Lung (tissue), 12 donors: ENCODE data around the gene ZNF576. TPM values are rescaled to one million over a fixed set of nuclear protein-coding genes. Genes with fewer than 3 reads are reported as not detected.

Experiments used
- ATAC-seq: fragments of 200-7000 bp; cut with Tn5 transposase; one replicate; pipeline ENCODE4 v1.9.1; 2020; ENCODE audit warnings: moderate number of reproducible peaks; ENCODE audit not compliant: insufficient read depth, low FRiP score
- DNase-seq, 3 donors: peaks; one replicate each; pipeline ENCODE4 v3.0.0-alpha.2; 2013 to 2017
- H3K27ac ChIP-seq, 2 donors: one replicate each; pipeline ENCODE4 v1.5.1; 2013; ENCODE audit warnings: mild to moderate bottlenecking in 2 of 2, moderate library complexity in 2 of 2, control low read depth in 1 of 2, inconsistent platforms in 1 of 2, low read depth in 1 of 2, low read length in 1 of 2
- H3K27me3 ChIP-seq, 3 donors: one replicate each; pipeline ENCODE4 v1.5.1; 2013; ENCODE audit warnings: low read length in 2 of 3; ENCODE audit not compliant: control insufficient read depth in 3 of 3, insufficient read depth in 3 of 3
- H3K36me3 ChIP-seq, 4 donors: one replicate each; pipeline ENCODE4 v1.5.1; 2013; ENCODE audit warnings: low read length in 4 of 4, mild to moderate bottlenecking in 1 of 4, moderate library complexity in 1 of 4; ENCODE audit not compliant: control insufficient read depth in 4 of 4, insufficient read depth in 4 of 4
- H3K4me1 ChIP-seq, 5 donors: one replicate each; pipeline ENCODE4 v1.5.1; 2013; ENCODE audit warnings: low read length in 5 of 5, mild to moderate bottlenecking in 2 of 5, moderate library complexity in 1 of 5; ENCODE audit not compliant: control insufficient read depth in 5 of 5, insufficient read depth in 5 of 5
- H3K4me3 ChIP-seq: one replicate; pipeline ENCODE4 v1.5.1; 2013; ENCODE audit warnings: mild to moderate bottlenecking, control low read depth, moderate library complexity
- H3K9ac ChIP-seq, 2 donors: one replicate each; pipeline ENCODE4 v1.5.1; 2013; ENCODE audit warnings: low read length in 2 of 2, control low read depth in 1 of 2; ENCODE audit not compliant: insufficient read depth in 1 of 2
- H3K9me3 ChIP-seq, 4 donors: one replicate each; pipeline ENCODE4 v1.5.1; 2013; ENCODE audit warnings: low read length in 3 of 4, mild to moderate bottlenecking in 1 of 4, moderate library complexity in 1 of 4; ENCODE audit not compliant: control insufficient read depth in 4 of 4, insufficient read depth in 3 of 4
- CTCF ChIP-seq: IDR thresholded peaks from 2 replicates; pipeline ENCODE4 v1.5.1; 2012; ENCODE audit warnings: mild to moderate bottlenecking; ENCODE audit errors: control extremely low read depth, extremely low read depth
- WGBS, 2 donors: extraction: QIAGEN DNeasy Blood & Tissue Kit; methylation state at CpG; one replicate each; pipeline ENCODE4 v1.1.7; 2013; 5-methylcytosine and 5-hydroxymethylcytosine counted together
- polyA plus RNA-seq, 2 donors: library from polyadenylated mRNA; stranded (reverse); fragments of 200-250 nt; gene quantifications; one replicate each; pipeline ENCODE4 v1.2.1, GENCODE V29; 2013
- total RNA-seq, 2 donors: library from RNA; depleted of rRNA in 1 of 2; stranded (reverse); fragments of >200 nt in 1 of 2; gene quantifications; one replicate each; pipeline ENCODE4 v1.2.1, GENCODE V29; 2014 to 2021
- donor health status: control.
- donor health status: control.
- donor health status: Bipolar disorder and iron deficiency.
- donor health status: healthy.
- donor health status: DM: yes; HTN: yes; CAD: no.

ZNF576 gene
- total and polyA plus RNA-seq, 4 donors, result 5.8 to 17.2 (median 12.3) TPM

- Histone ChIP-seq H3K4me3 (peak overlapping the region; percentile 75), H3K9me3 (no peaks in the 10 kb centered on the region), H3K27me3 (no peaks in the 10 kb centered on the region), H3K4me1 (peaks cover 3 to 17% (median 6%) of the 10 kb centered on the region in 5 donors), H3K27ac (peak overlapping the region; percentile 56 to 93), H3K9ac (peak overlapping the region; percentile 91 to 100), H3K36me3 (peaks cover 0 to 3% (median 1%) of the 10 kb centered on the region in 4 donors)
- 25 to 38% methylated on average over 12 of the region's 12 CpGs for WGBS, 2 donors
- no peak for ATAC-seq
- DNase-seq, result no peak
- TF ChIP-seq CTCF, result no peak
Observed at GRCh38 chr19:43574424-43575155, 21.8 kb upstream of the ZNF576 start.

- H3K4me3 ChIP-seq, result peak within 1 kb of the TSS; percentile 75
- ATAC-seq (peak; percentile 97), DNase-seq (peak; percentile 99 to 100 (median 100))
- 0% methylated on average over 46 to 51 of the region's 51 CpGs for WGBS, 2 donors
- no peaks in the 10 kb centered on the region for H3K27me3 ChIP-seq
- TF ChIP-seq CTCF, result no peak
- H3K4me1 ChIP-seq, result peaks cover 3 to 22% (median 6%) of the 10 kb centered on the region in 5 donors
- H3K27ac ChIP-seq, result peak within 1 kb of the TSS; percentile 56 to 93
- peaks cover 0 to 2% (median under 1%) of the 10 kb centered on the region in 4 donors for H3K36me3 ChIP-seq
- H3K9me3 ChIP-seq, result no peaks in the 10 kb centered on the region
- H3K9ac ChIP-seq, result peak within 1 kb of the TSS; percentile 91 to 100
Observed at GRCh38 chr19:43575156-43575950, 21.0 kb upstream of the ZNF576 start, which contains the start of the genes PINLYP and XRCC1. Gene PINLYP, plus strand, starts transcription at chr19:43575801. Its CDS starts 1,391 bp downstream, at chr19:43577192. Gene XRCC1, minus strand, starts transcription at chr19:43575527. Its CDS starts 69 bp downstream, at chr19:43575458.

GRCh38 chr19:43575955-43576878, 20.2 kb upstream of the ZNF576 start:
- no peak for ATAC-seq
- Histone ChIP-seq H3K27ac (peak overlapping the region; percentile 35 to 48), H3K36me3 (peaks cover 0 to 2% (median under 1%) of the 10 kb centered on the region in 4 donors), H3K9me3 (no peaks in the 10 kb centered on the region), H3K4me1 (peaks cover 3 to 27% (median 12%) of the 10 kb centered on the region in 5 donors), H3K27me3 (no peaks in the 10 kb centered on the region), H3K4me3 (peak overlapping the region; percentile 5), H3K9ac (peak overlapping the region; percentile 69 to 91)
- DNase-seq, result peak; percentile 34 to 47 (median 40)
- WGBS, 2 donors, result 66 to 67% methylated on average over 37 of the region's 37 CpGs
- TF ChIP-seq CTCF, result no peak
